Progenitor cell of endocrine pancreas (in vitro differentiated cells): ENCODE measurements around the gene UBE2E1. TPM values are rescaled to one million over a fixed set of nuclear protein-coding genes. Genes with fewer than 3 reads are reported as not detected.

Experiments
- DNase-seq: peaks from one replicate; pipeline ENCODE4 v3.0.0; 2021; ENCODE audit warnings: low spot score; ENCODE audit not compliant: unreplicated experiment
- H3K27ac Mint-ChIP-seq: 2 replicates; pipeline ENCODE4 v1.8.0; 2021; ENCODE audit warnings: mild to moderate bottlenecking, moderate library complexity, mixed read lengths
- H3K27me3 Mint-ChIP-seq: 2 replicates; pipeline ENCODE4 v1.8.0; 2021; ENCODE audit warnings: mixed read lengths
- H3K36me3 Mint-ChIP-seq: 2 replicates; pipeline ENCODE4 v1.8.0; 2022; ENCODE audit warnings: mixed read lengths; ENCODE audit not compliant: insufficient read depth
- H3K4me1 Mint-ChIP-seq: 2 replicates; pipeline ENCODE4 v1.8.0; 2021; ENCODE audit warnings: low read depth, mixed read lengths
- H3K4me3 Mint-ChIP-seq: 2 replicates; pipeline ENCODE4 v1.8.0; 2021; ENCODE audit warnings: low read depth, mild to moderate bottlenecking, moderate library complexity, mixed read lengths
- H3K9me3 Mint-ChIP-seq: 2 replicates; pipeline ENCODE4 v1.8.0; 2021; ENCODE audit warnings: low read depth, mixed read lengths
- CTCF ChIP-seq: fragments of 200-600 bp; sonication (generic); IDR thresholded peaks from one replicate; pipeline ENCODE4 v1.5.0; 2021; ENCODE audit warnings: antibody characterized with exemption, mild to moderate bottlenecking; ENCODE audit not compliant: unreplicated experiment
- total RNA-seq: library from RNA; stranded (reverse); gene quantifications from 2 replicates; pipeline ENCODE4 v1.2.1, GENCODE V29; 2021

Gene UBE2E1
- total RNA-seq, 1 donor from 2014 or later = 134 TPM

GRCh38 chr3:23894254-23895061 is 88.7 kb downstream of the UBE2E1 start:
- no peaks in the 10 kb centered on the region for H3K27me3 Mint-ChIP-seq
- H3K27ac Mint-ChIP-seq = no peak overlapping the region
- peaks cover 43% of the 10 kb centered on the region for H3K36me3 Mint-ChIP-seq
- no peaks in the 10 kb centered on the region for H3K4me1 Mint-ChIP-seq
- TF ChIP-seq CTCF = no peak
- peaks cover 10% of the 10 kb centered on the region for H3K9me3 Mint-ChIP-seq
- no peak for DNase-seq
- H3K4me3 Mint-ChIP-seq = no peak overlapping the region

DNA sequence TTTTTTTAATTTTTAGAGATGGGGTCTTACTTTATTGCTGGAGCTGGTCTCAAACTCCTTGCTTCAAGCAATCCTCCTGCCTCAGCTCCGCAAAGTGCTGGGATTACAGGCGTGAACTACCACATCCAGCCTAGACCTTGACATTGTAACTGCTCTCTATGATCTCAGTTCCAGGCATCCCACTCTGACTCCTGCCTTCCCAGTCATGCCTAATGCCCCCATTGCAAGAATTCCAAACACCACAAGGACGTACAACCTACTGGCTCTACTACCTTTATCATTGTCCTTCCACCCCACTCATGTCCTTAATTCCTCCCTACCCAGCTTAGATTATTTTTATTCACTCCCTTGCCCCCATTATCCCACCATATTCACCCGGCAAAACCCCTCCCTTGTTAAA is 89.4 kb downstream of the UBE2E1 start:
- no peak for TF ChIP-seq CTCF
- no peak overlapping the region for H3K27ac Mint-ChIP-seq
- H3K4me1 Mint-ChIP-seq = no peaks in the 10 kb centered on the region
- no peak for DNase-seq
- no peak overlapping the region for H3K4me3 Mint-ChIP-seq
- peaks cover 12% of the 10 kb centered on the region for H3K9me3 Mint-ChIP-seq
- H3K27me3 Mint-ChIP-seq = no peaks in the 10 kb centered on the region
- H3K36me3 Mint-ChIP-seq = peaks cover 47% of the 10 kb centered on the region

DNA sequence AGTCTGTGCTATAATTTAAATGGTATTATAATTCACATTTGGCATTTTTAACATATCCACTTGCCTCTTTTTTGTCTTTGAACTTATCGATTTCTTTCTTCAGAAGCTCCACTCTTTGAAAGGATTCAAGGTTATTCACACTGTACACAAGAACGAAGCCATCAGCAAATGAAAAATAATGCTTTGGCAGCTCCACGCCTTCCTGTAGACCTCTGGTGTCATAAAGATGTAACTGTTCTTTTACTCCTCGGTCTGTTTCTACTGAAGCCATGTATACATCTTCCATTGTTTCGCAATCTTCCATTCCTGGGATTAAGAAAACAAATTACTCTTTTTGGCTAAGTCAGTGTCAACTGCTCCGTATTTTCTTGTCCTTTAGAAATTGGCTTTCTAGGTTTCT is 95.0 kb downstream of the UBE2E1 start:
- no peak overlapping the region for H3K27ac Mint-ChIP-seq
- TF ChIP-seq CTCF = no peak
- peaks cover 62% of the 10 kb centered on the region for H3K36me3 Mint-ChIP-seq
- H3K4me1 Mint-ChIP-seq = no peaks in the 10 kb centered on the region
- peaks cover 12% of the 10 kb centered on the region for H3K9me3 Mint-ChIP-seq
- H3K27me3 Mint-ChIP-seq = no peaks in the 10 kb centered on the region
- no peak for DNase-seq
- no peak overlapping the region for H3K4me3 Mint-ChIP-seq

- Mint-ChIP-seq H3K9me3 (peaks cover under 1% of the 10 kb centered on the region), H3K36me3 (peaks cover 39% of the 10 kb centered on the region), H3K4me3 (no peak overlapping the region), H3K27ac (no peak overlapping the region), H3K4me1 (no peaks in the 10 kb centered on the region), H3K27me3 (no peaks in the 10 kb centered on the region)
- no peak for DNase-seq
- no peak for TF ChIP-seq CTCF
These were observed 98.8 kb downstream of the UBE2E1 start for GRCh38 chr3:23904545-23904944.

GRCh38 chr3:23909341-23909740 is 103.6 kb downstream of the UBE2E1 start:
- no peak overlapping the region for H3K4me3 Mint-ChIP-seq
- no peak for TF ChIP-seq CTCF
- peaks cover 25% of the 10 kb centered on the region for H3K36me3 Mint-ChIP-seq
- peaks cover 3% of the 10 kb centered on the region for H3K9me3 Mint-ChIP-seq
- H3K27ac Mint-ChIP-seq = no peak overlapping the region
- H3K4me1 Mint-ChIP-seq = peaks cover 6% of the 10 kb centered on the region
- no peaks in the 10 kb centered on the region for H3K27me3 Mint-ChIP-seq
- no peak for DNase-seq
